ENCODE results near the gene TTC19.

TTC19 gene

GRCh38 chr17:16061631-16062030 lies 62.0 kb downstream of the TTC19 start:
- H3K9me3 ChIP-seq (ENCODE audit: severe bottlenecking) = no peaks in the 10 kb centered on the region
- peaks cover 97% of the 10 kb centered on the region for H3K36me3 ChIP-seq (ENCODE audit: low read depth)
- no peak overlapping the region for H3K27ac ChIP-seq (ENCODE audit: poor library complexity, severe bottlenecking)
- ATAC-seq (ENCODE audit: low read depth) = no peak
- no peak for TF ChIP-seq CTCF (IDR thresholded peaks at IDR 0.05; ENCODE audit: poor library complexity, severe bottlenecking)
- no peaks in the 10 kb centered on the region for H3K27me3 ChIP-seq (ENCODE audit: insufficient read depth, poor library complexity, severe bottlenecking)
- H3K4me3 ChIP-seq (ENCODE audit: severe bottlenecking) = no peak overlapping the region
- DNase-seq (ENCODE audit: low spot score) = no peak
- H3K4me1 ChIP-seq (ENCODE audit: insufficient read depth, poor library complexity, severe bottlenecking) = no peaks in the 10 kb centered on the region

GRCh38 chr17:16066125-16066524 lies 66.5 kb downstream of the TTC19 start:
- Histone ChIP-seq H3K36me3 (ENCODE audit: low read depth) (peaks cover 90% of the 10 kb centered on the region), H3K9me3 (ENCODE audit: severe bottlenecking) (no peaks in the 10 kb centered on the region), H3K27me3 (ENCODE audit: insufficient read depth, poor library complexity, severe bottlenecking) (no peaks in the 10 kb centered on the region), H3K4me1 (ENCODE audit: insufficient read depth, poor library complexity, severe bottlenecking) (no peaks in the 10 kb centered on the region), H3K27ac (ENCODE audit: poor library complexity, severe bottlenecking) (no peak overlapping the region), H3K4me3 (ENCODE audit: severe bottlenecking) (no peak overlapping the region)
- TF ChIP-seq CTCF (IDR thresholded peaks at IDR 0.05; ENCODE audit: poor library complexity, severe bottlenecking) = no peak
- no peak for DNase-seq (ENCODE audit: low spot score)
- no peak for ATAC-seq (ENCODE audit: low read depth)

GRCh38 chr17:16068323-16068722 lies 68.7 kb downstream of the TTC19 start:
- ATAC-seq (ENCODE audit: low read depth) = no peak
- H3K27me3 ChIP-seq (ENCODE audit: insufficient read depth, poor library complexity, severe bottlenecking) = no peaks in the 10 kb centered on the region
- no peak for DNase-seq (ENCODE audit: low spot score)

GRCh38 chr17:16072031-16072430 lies 72.4 kb downstream of the TTC19 start:
- Histone ChIP-seq H3K4me1 (ENCODE audit: insufficient read depth, poor library complexity, severe bottlenecking) (no peaks in the 10 kb centered on the region), H3K27me3 (ENCODE audit: insufficient read depth, poor library complexity, severe bottlenecking) (no peaks in the 10 kb centered on the region), H3K9me3 (ENCODE audit: severe bottlenecking) (no peaks in the 10 kb centered on the region), H3K36me3 (ENCODE audit: low read depth) (peaks cover 88% of the 10 kb centered on the region), H3K27ac (ENCODE audit: poor library complexity, severe bottlenecking) (no peak overlapping the region), H3K4me3 (ENCODE audit: severe bottlenecking) (no peak overlapping the region)
- DNase-seq (ENCODE audit: low spot score) (no peak), ATAC-seq (ENCODE audit: low read depth) (no peak)
- no peak for TF ChIP-seq CTCF (IDR thresholded peaks at IDR 0.05; ENCODE audit: poor library complexity, severe bottlenecking)

More at GRCh38 chr17:16068323-16068722, 68.7 kb downstream of the TTC19 start:
- peaks cover 90% of the 10 kb centered on the region for H3K36me3 ChIP-seq (ENCODE audit: low read depth)
- H3K9me3 ChIP-seq (ENCODE audit: severe bottlenecking) = no peaks in the 10 kb centered on the region
- no peak overlapping the region for H3K27ac ChIP-seq (ENCODE audit: poor library complexity, severe bottlenecking)
- H3K4me1 ChIP-seq (ENCODE audit: insufficient read depth, poor library complexity, severe bottlenecking) = no peaks in the 10 kb centered on the region
- no peak overlapping the region for H3K4me3 ChIP-seq (ENCODE audit: severe bottlenecking)
- TF ChIP-seq CTCF (IDR thresholded peaks at IDR 0.05; ENCODE audit: poor library complexity, severe bottlenecking) = no peak

GRCh38 chr17:16073845-16074244 lies 74.2 kb downstream of the TTC19 start:
- TF ChIP-seq CTCF (IDR thresholded peaks at IDR 0.05; ENCODE audit: poor library complexity, severe bottlenecking) = no peak
- Histone ChIP-seq H3K27me3 (ENCODE audit: insufficient read depth, poor library complexity, severe bottlenecking) (no peaks in the 10 kb centered on the region), H3K4me1 (ENCODE audit: insufficient read depth, poor library complexity, severe bottlenecking) (no peaks in the 10 kb centered on the region), H3K9me3 (ENCODE audit: severe bottlenecking) (no peaks in the 10 kb centered on the region), H3K4me3 (ENCODE audit: severe bottlenecking) (no peak overlapping the region), H3K27ac (ENCODE audit: poor library complexity, severe bottlenecking) (no peak overlapping the region), H3K36me3 (ENCODE audit: low read depth) (peaks cover 82% of the 10 kb centered on the region)
- ATAC-seq (ENCODE audit: low read depth) = no peak
- DNase-seq (ENCODE audit: low spot score) = no peak
